Breast epithelium (tissue), 4 donors: ENCODE data around the gene NNMT. TPM values are rescaled to one million over a fixed set of nuclear protein-coding genes. Genes with fewer than 3 reads are reported as not detected.

Source experiments
- DNase-seq, 2 donors: peaks; one replicate each; pipeline ENCODE4 v3.0.0-alpha.2; 2019; ENCODE audit warnings: low spot score in 2 of 2
- H3K27ac ChIP-seq, 2 donors: fragments of 200-600 bp; sonication (generic) in 1 of 2; one replicate each; pipeline ENCODE4 v1.5.1; 2016 to 2019; ENCODE audit warnings: mild to moderate bottlenecking in 1 of 2
- H3K27me3 ChIP-seq, 2 donors: fragments of 200-600 bp; sonication (generic) in 1 of 2; one replicate each; pipeline versions ENCODE4 v1.5.1 to v1.6.0; 2017 to 2019; ENCODE audit warnings: control low read depth in 1 of 2, mild to moderate bottlenecking in 1 of 2
- H3K36me3 ChIP-seq: fragments of 200-600 bp; one replicate; pipeline ENCODE4 v1.5.1; 2019
- H3K4me1 ChIP-seq, 2 donors: fragments of 200-600 bp; sonication (generic); one replicate each; pipeline ENCODE4 v1.5.1; 2016 to 2019; ENCODE audit warnings: control low read depth in 1 of 2
- H3K4me3 ChIP-seq, 3 donors: fragments of 200-600 bp; sonication (generic); 1 replicate in 2 of 3; 2 replicates in 1 of 3; pipeline ENCODE4 v1.5.1; 2016 to 2019; ENCODE audit warnings: mild to moderate bottlenecking in 3 of 3, moderate library complexity in 2 of 3
- H3K9me3 ChIP-seq, 2 donors: fragments of 200-600 bp; sonication (generic) in 1 of 2; one replicate each; pipeline ENCODE4 v1.5.1; 2016 to 2019; ENCODE audit warnings: control low read depth in 1 of 2
- CTCF ChIP-seq, 3 donors: fragments of 450-650 bp; IDR thresholded peaks; one replicate each; pipeline ENCODE4 v1.5.1; 2016 to 2017; ENCODE audit warnings: antibody characterized with exemption in 3 of 3, mild to moderate bottlenecking in 3 of 3, moderate library complexity in 3 of 3
- POLR2A ChIP-seq: fragments of 450-650 bp; IDR thresholded peaks from one replicate; pipeline ENCODE4 v1.6.1; 2016; ENCODE audit warnings: antibody characterized with exemption, mild to moderate bottlenecking, moderate library complexity
- POLR2AphosphoS5 ChIP-seq, 3 donors: sonication (generic); formaldehyde crosslinking; IDR thresholded peaks; one replicate each; pipeline ENCODE4 v1.6.1; 2017; ENCODE audit warnings: antibody characterized with exemption in 3 of 3
- intact Hi-C: fragments of 100-400 bp; cut with DNase I; formaldehyde crosslinking; loops from one replicate; pipeline ENCODE4 v1.15.1; 2023; ENCODE audit warnings: low total_unique reads
- total RNA-seq, 3 donors: library from RNA; depleted of rRNA; stranded (reverse); fragments of >200 nt; gene quantifications; one replicate each; pipeline ENCODE4 v1.1.0, GENCODE V29; 2016

The NNMT gene
- total RNA-seq, 3 donors from 2014 or later: 987 to 2,750 (median 1,078) TPM

GRCh38 chr11:114350022-114350421 lies 53.8 kb downstream of the NNMT start:
- DNase-seq: no peak
- Histone ChIP-seq H3K4me1 (no peaks in the 10 kb centered on the region), H3K9me3 (no peaks in the 10 kb centered on the region), H3K27me3 (no peaks in the 10 kb centered on the region), H3K36me3 (no peaks in the 10 kb centered on the region), H3K4me3 (no peak overlapping the region), H3K27ac (no peak overlapping the region)
- intact Hi-C loops: no loop called here
- TF ChIP-seq CTCF (IDR thresholded peaks at IDR 0.05) (no peak), POLR2A (no peak), POLR2AphosphoS5 (IDR thresholded peaks at IDR 0.05) (no peak)

- no peaks in the 10 kb centered on the region for H3K4me1 ChIP-seq
- H3K27ac ChIP-seq: no peak overlapping the region
- no peak overlapping the region for H3K4me3 ChIP-seq
- no peak for TF ChIP-seq CTCF (IDR thresholded peaks at IDR 0.05)
- no peak for TF ChIP-seq POLR2AphosphoS5 (IDR thresholded peaks at IDR 0.05)
- intact Hi-C loops: no loop called here
- no peak for DNase-seq
- no peaks in the 10 kb centered on the region for H3K9me3 ChIP-seq
- no peaks in the 10 kb centered on the region for H3K36me3 ChIP-seq
- no peaks in the 10 kb centered on the region for H3K27me3 ChIP-seq
These were observed 57.2 kb downstream of the NNMT start for GRCh38 chr11:114353443-114353842.

GRCh38 chr11:114354076-114354475 lies 57.9 kb downstream of the NNMT start:
- no peaks in the 10 kb centered on the region for H3K4me1 ChIP-seq
- no peaks in the 10 kb centered on the region for H3K9me3 ChIP-seq
- H3K27ac ChIP-seq: no peak overlapping the region
- DNase-seq: no peak
- H3K4me3 ChIP-seq: no peak overlapping the region
- intact Hi-C loops: no loop called here
- no peaks in the 10 kb centered on the region for H3K27me3 ChIP-seq
- TF ChIP-seq POLR2AphosphoS5 (IDR thresholded peaks at IDR 0.05) (no peak), CTCF (IDR thresholded peaks at IDR 0.05) (no peak), POLR2A (no peak)
- no peaks in the 10 kb centered on the region for H3K36me3 ChIP-seq

GRCh38 chr11:114358716-114359115 lies 62.5 kb downstream of the NNMT start:
- no peaks in the 10 kb centered on the region for H3K36me3 ChIP-seq
- peak in 1 of 2 donors; percentile 31 for DNase-seq
- peak overlapping the region in 1 of 2 donors; percentile 14 for H3K27ac ChIP-seq
- no peaks in the 10 kb centered on the region for H3K4me1 ChIP-seq
- H3K4me3 ChIP-seq: no peak overlapping the region
- no peaks in the 10 kb centered on the region for H3K9me3 ChIP-seq
- no peaks in the 10 kb centered on the region for H3K27me3 ChIP-seq
- intact Hi-C loops: no loop called here
- no peak for TF ChIP-seq POLR2AphosphoS5 (IDR thresholded peaks at IDR 0.05)
- TF ChIP-seq CTCF (IDR thresholded peaks at IDR 0.05): no peak
- TF ChIP-seq POLR2A: no peak

GRCh38 chr11:114359342-114359741 lies 63.1 kb downstream of the NNMT start:
- Histone ChIP-seq H3K27me3 (no peaks in the 10 kb centered on the region), H3K4me3 (no peak overlapping the region), H3K4me1 (no peaks in the 10 kb centered on the region), H3K36me3 (no peaks in the 10 kb centered on the region), H3K27ac (no peak overlapping the region), H3K9me3 (no peaks in the 10 kb centered on the region)
- intact Hi-C loops: no loop called here
- DNase-seq: no peak
- TF ChIP-seq POLR2AphosphoS5 (IDR thresholded peaks at IDR 0.05) (no peak), POLR2A (no peak), CTCF (IDR thresholded peaks at IDR 0.05) (no peak)
